G401 (cell line): ENCODE measurements around the gene COL5A1. TPM values are rescaled to one million over a fixed set of nuclear protein-coding genes. Genes with fewer than 3 reads are reported as not detected.

Experiments
- DNase-seq: peaks from one replicate; pipeline ENCODE4 v3.0.0-alpha.2; 2015; ENCODE audit warnings: low spot score
- in situ Hi-C: cut with HindIII; loops from 2 replicates; pipeline ENCODE4 v1.10.0; 2016; ENCODE audit warnings: low sequenced_read_pairs, mixed read lengths
- total RNA-seq: library from RNA; depleted of rRNA; stranded (reverse); fragments of >200 nt; shearing (Covaris generic); gene quantifications from 2 replicates; pipeline ENCODE4 v1.2.3, GENCODE V29; 2014

COL5A1 gene
- total RNA-seq, 1 experiment from 2014 or later: 0.58 TPM

DNA sequence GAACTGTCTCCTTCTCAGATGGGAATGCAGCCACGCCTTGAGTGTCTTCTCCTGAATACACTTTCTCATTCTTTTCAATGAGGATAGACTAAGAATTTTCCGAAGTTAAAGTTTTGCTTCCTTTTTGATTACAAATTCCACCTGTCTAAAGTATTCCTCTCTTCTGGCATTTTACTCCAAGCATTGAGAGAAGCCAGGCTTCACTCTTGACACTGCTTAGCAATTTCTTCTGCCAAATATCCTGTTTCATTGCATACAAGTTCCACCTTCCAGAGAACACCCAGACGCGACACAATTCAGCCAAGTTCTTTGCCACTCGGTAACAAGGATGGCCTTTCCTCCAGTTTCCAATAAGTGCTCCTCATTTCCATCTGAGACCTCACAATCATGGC, 35.6 kb upstream of the COL5A1 start:
- in situ Hi-C loops: no loop called here

DNA sequence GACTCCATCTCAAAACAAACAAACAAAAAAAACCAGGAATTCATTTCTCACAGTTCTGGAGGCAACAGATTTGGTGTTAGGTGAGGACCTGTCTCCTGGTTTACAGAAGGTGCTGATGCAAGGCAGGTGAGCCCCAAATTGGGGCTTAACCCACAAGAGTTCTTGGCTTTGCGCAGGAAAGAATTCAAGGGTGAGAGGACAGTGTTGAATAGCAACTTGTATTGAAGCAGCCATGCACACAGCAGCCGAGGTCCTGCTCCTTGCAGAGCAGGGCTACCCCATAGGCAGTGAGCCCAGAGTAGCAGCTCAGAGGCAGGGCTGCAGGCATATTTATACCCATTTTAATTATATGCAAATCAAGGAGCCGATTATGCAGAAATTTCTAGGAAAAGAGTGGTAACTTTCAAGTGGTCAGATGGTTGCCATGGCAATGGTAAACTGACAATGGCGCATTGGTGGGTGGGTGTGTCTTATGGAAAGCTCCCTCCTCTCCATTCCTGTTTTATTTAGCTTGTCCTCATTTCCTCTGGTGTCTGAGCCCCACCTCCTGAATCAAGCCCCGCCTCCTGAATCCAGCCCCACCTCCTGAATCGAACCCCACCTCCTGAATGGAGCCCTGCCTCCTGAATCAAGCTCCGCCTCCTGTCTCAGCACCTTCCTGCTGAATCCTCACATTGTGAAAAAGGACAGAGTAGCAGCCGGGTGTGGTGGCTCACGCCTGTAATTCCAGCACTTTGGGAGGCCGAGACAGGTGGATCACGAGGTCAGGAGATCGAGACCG, 34.5 kb upstream of the COL5A1 start:
- DNase-seq: no peak
- in situ Hi-C loops: no loop called here

More for the DNA sequence above, 35.6 kb upstream of the COL5A1 start:
- DNase-seq: no peak

DNA sequence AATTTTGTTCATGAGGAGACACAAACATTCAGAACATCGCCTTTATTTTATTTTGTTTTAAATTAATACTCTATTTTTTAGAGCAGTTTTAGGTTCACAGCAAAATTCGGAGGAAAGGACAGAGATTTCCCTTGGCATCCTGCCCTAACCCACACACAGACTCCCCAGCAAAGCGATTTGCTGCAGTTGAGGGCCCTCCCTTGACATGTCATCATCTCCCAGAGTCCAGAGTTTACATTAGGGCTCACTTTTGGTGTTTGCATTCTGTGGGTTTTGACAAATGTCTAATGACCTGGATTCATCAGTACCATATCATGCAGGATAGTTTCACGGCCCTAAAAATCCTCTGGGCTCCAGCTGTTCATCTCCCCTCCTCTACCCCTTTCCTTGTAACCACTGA, 33.6 kb upstream of the COL5A1 start:
- in situ Hi-C loops: no loop called here
- no peak for DNase-seq

DNA sequence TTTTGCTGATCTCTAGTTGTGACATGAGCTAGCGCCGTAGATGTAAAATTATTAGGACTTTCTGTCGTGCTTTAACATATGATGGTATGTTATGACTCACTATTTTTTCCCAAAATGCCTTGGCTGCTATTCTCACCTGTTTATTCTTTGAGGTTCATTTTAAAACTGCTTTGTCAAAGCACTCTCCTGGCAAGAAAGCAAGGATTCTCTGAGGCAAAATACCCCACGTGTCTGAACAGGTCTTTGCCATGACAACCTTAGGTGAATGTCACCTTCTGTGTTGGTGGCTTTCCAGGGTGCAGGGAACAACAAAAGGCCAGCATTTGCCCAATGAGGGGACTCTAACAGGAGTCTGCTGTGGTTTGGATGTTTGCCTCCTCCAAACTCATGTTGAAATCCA, 30.6 kb upstream of the COL5A1 start:
- in situ Hi-C loops: no loop called here
- no peak for DNase-seq

DNA sequence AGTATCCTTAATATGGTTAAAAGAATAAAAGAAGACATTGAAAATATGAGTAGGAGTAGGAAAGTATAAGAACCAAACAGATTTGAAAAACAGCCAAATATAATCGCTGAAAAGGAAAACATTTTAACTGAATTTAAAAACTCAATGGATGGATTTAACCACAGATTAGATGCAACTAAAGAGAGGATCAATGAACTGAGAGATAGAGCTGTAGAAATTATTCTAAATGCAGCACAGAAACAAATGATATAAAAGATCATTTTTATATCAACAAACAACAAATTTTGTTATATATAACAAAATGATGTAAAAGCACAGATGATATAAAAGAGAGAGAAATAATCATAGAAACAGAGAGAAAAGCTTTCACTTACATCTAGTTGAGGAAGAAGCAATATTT, 29.3 kb upstream of the COL5A1 start:
- no peak for DNase-seq
- in situ Hi-C loops: no loop called here

DNA sequence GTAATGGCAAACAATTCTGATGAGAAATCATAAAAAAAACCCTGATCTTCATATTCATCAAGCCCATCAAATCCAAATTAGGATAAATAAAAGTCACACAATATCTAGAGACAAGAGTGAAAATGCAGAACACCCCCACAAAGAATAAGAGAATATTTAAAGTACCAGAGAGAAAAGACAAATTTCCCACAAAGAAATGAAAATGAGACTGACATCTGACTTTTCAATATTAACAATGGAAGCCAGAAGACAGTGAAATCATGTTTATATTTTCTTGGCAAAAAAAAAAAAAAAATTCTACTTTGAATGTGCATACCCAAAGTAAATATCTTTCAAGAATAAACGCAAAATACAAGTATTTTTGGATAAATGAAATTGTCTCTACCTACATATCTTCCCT, 28.9 kb upstream of the COL5A1 start:
- in situ Hi-C loops: no loop called here

DNA sequence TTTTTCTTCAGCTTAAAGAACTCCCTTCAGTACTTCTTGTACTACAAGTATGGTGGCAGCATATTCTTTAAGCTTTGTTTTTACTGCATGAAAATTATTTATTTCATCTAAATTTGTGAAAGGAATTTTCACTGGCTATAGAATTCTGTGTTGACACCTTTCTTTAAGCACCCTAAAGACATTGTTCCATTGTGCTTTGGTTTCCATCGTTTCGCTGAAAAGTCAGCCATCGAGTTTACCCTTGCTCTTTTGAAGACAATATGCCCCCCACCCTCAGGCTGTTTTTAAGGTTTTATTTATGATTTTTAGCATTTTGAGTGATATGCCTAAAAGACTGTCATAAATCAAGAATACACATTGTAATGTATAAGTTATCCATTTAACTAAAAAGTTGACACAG, 27.3 kb upstream of the COL5A1 start:
- no peak for DNase-seq
- in situ Hi-C loops: no loop called here

More for the DNA sequence above, 28.9 kb upstream of the COL5A1 start:
- DNase-seq: no peak

DNA sequence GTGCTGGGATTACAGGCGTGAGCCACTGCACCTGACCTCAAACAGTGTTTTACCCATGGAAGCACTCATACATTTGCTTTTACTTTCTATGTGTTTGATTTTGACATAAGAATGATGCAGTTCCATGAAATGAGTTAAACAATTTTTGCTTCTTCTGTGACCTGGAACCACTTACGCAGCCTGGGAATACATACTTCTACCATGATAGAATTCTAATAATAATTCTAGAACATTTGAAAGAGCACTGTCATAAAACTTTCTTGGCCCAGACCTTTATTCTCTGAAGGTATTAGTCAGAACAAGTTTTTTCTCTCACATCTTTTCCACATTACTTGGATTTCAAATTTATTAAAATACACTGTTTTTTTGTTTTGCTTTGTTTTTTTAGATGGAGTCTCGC, 25.3 kb upstream of the COL5A1 start:
- no peak for DNase-seq
- in situ Hi-C loops: no loop called here

DNA sequence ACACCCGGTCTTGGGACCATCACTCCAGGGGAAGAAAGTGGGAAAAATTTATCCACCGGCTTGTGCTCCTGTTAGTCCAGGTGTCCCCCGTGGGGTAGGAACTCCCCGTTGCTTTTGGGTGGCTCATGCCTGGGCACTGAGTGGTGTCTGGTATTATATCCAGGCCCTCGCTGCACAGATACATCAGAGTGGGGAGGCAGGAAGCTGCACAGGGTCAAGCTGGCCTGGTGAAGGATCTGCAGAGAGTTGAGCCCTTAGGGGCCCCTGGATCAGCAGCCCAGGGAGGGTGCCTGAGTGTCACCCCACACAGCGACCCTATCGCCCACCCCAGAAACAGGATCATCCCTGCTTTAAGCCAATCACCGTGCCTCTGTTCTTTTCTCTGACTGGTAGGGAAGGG, 24.4 kb upstream of the COL5A1 start:
- no peak for DNase-seq
- in situ Hi-C loops: no loop called here

DNA sequence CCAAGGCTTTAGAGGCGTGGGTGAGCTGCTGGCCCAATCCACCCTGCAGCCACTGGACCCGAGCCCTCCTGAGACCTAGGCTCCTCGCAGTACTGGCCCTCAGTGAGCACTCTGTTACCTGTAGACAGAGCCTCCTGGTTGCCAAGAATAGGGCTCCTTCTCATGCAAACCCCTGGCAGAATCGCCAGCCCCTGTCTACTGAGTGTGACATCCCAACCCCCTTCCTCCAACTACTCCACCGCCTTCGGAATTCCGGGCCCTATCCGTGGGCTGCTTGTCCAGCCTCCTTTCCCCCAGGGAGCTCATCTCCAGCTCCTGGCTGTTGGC, 23.8 kb upstream of the COL5A1 start:
- no peak for DNase-seq
- in situ Hi-C loops: no loop called here

DNA sequence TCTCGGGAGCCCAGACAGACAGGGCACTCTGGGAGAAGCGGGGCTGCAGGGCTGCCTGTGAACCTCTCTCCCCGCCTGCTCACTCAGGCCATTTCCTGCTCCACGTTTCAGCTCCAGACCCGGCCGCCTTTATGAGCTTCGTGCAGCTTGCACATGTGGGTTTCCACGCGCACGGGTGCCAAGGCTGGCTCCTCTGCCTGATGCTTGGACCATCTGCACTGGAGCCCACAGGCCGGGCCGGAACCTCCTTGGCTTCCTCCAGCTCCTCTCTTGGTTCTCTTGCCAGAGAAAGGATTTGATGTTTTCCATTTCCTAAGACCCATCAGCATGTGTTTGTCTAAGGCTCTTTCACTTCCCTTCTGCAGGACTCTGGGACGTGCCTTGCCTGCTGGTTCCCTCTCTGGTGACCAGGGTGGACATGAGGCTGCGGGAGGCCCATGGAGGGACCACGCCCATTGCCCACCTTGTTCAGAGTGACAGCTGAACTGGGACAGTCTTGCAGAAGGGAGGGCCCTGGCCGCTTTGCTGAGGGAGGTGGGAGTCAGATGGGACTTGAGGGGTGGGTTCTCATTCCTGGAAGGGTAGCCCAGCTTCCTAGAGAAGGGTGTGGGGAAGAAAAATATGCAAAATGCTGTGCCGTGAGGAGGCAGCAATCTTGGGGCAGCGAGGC, 23.3 kb upstream of the COL5A1 start:
- DNase-seq: no peak
- in situ Hi-C loops: no loop called here

DNA sequence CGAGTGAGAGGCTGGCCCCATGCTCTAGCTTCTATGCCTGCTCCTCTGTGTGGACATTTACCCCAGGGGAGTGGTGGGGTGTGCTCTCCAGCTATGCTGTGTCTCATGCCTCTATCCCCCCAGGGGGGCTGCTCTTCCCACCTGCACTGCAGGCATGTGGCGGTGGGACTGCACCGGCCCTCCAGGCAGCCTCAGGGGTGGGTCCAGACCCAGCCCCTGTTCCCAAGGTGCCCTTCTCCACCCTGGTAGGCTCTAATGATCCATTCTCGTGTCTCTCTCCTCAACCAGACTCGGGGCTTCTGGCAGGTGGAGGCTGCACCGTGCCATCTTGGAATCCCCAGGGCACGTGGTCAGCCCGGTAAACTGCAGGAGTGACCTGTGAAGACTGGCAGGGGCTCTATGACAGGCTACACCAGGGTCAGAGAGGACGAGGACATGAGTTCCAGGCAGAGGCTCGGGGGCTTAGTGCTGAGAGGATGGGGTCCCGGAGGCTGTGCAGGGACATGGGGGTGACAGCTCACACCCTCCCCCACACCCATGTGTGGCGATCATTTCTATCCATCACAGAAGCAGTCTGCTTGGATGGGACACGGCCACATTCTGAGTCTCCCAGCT, 22.7 kb upstream of the COL5A1 start:
- in situ Hi-C loops: no loop called here
- DNase-seq: no peak

DNA sequence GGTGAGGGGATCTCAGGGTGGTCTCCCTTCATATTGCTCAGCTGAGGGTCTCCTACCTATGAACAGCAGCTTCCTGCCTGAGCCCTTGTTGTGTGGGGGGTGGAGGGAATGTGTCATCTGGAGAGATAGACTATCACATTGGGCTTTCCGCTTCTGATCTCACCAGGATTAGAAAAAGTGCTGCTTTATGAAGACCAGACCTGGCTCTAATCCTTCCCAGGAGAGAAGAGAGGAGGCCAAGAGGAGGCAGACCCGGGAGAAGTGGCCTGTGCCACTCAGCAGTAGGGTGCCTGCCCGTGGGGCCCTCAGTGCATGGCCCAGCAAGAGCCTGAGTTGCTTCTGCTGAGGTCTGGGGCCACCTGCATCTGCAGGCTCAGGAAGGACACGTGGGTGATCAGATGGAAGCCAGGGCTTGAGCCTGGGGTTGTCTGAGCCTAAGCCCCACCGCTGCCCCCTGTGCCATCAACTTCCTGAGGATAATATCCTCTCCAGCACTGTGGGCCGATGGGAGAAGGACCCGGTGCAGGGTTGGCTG, 22.1 kb upstream of the COL5A1 start:
- in situ Hi-C loops: no loop called here
- DNase-seq: no peak

DNA sequence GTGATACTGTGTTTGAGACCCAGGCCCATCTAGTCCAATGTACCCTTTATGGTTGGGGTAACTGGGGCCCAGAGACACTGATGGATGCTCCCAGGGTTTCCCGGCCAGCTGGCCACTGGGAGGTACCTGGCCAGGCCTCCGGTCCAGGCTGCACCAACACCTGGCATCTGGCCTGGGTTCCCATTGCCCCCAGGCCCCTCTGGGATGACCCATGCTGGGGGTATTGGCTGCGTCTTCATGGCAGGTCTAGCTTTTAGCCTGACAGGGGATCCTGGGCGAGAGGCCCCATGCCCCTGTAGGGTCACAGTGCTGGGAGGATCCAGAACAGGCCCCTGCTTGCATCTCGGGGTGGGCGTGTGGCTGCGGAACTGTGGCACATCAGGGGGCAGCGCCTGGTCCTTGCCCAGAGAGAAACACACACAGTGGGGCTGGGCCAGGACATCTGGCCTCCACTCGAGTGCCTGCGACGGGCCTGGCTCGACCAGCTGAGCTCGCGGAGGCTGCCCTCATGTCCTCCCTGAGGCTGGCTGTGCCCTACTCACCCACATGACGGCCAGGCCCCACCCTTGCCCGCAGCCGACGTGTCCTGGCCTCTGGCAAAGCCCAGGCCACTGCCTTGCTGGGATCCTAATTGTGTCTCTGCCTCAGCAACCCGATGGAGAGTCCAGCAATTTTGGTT, 21.5 kb upstream of the COL5A1 start:
- in situ Hi-C loops: no loop called here

DNA sequence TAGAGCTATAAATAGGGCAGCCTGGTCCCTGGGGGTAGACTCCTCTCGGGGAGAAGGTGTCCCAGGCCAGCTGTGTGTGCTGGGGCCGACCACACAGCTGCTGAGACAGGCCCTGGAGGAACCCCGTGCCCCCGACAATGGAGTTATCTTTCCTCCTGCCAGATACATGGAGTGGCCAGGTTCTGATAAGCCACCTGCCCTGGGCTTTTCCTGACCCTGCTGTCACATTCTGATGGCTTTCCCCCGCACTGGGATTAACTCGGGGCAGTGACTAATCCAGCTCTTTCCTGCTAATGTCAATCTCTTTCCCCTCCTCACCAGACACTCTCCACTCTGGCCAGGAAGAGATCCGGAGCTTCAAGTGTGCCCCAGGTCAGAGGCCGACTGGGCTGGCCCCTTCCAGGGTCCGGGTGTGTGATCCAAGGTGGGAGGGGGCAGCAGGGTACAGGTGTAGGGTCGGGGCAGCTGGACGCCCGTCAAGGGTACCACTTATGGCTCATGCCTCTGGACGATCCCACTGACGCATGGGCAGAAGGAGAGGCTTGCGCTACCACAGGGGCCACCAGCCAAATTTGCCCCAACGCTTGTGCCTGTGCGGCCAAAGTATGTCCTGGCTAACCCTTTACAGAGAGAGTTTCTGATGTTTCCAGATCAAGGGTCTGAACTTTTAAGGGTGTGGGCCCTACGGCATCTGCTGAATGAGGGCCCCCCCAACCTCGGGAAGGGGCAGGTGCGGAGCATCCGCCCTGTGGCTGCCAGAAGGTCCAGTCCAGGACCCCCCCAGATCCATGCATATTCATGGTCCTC, 20.6 kb upstream of the COL5A1 start:
- DNase-seq: no peak
- in situ Hi-C loops: no loop called here

More for the DNA sequence above, 21.5 kb upstream of the COL5A1 start:
- no peak for DNase-seq

DNA sequence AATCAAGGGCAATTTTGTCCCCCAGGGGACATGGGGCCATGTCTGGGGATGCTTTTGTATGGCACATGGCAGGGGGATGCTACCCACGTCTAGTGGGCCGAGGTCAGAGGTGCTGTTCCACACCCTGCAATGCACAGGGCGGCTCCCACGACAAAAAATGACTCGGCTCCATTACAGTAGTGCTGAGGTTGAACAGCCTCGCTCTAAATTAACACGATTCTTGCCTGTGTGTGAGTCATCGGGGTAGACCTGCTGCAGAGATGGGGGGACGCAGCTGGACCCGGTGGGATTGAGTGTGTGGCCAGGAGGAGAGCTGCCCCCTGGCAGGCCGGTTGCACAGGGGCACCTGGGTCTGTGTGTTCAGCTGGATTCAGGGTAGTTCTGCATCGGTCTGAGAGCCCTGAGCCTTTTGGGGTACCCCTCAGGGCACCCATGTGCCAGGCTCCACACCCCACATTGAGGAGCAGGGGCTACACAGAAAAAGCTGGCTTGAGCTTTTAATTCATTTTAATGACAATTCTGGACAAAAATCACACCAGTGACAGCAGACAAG, 20.0 kb upstream of the COL5A1 start:
- in situ Hi-C loops: no loop called here
- no peak for DNase-seq

DNA sequence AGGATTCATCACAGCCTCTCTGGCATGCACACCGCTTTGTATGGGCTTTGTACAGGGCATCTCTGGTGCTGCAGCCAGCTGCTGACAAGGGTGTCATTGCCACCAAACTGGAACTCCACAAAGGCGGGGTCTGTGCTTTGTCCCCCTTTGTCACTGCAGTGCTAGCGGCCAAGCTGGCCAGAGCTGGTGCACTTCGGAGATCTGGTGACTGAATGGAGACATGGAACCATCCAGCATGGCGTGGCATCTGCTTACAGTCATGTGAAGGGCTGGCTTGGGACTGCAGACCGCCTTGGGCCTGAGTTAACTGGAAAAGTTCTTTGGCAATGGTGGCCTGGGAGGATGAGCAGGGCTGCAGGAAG, 18.7 kb upstream of the COL5A1 start:
- in situ Hi-C loops: no loop called here
- DNase-seq: no peak

DNA sequence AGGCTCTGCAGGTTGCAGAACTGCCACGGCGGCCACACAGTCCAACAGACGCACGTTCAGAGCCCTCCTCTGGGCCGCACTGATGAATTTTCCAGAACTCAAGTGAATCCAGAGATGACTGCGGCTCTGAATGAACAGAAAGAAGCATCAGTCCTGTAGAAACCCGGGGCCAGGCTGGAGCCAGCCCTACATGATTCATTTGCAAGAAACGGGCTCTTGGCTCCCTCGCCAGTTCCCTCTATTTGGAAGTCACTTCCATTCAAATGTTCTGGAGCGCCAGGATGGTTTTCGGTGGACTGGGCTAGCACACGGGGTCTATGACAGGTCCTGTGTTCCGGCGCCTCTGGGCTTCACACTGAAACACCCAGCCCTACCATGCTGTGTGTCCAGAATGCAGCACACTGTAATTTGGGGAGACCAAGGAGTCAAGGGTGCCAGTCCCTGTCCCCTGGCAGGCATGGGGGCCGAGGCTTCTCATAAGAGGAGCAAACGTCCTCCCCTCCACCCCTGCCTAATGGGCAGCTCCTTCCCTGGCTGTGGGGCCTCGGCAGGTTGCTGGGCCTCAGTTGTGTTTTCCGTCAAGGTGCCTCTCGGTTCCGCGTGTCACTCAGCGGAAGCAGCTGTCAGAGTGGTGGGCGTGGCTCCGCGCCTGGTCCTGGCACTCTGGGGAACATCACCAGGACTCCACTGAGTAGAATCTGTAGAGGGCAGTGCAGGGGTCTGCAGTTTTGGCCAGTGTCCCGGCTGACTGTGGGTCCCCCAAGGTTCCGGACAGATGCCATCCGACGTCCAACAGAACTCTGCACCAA, 18.1 kb upstream of the COL5A1 start:
- DNase-seq: no peak
- in situ Hi-C loops: no loop called here
